ENCODE data around the gene PKNOX2. TPM values are rescaled to one million over a fixed set of nuclear protein-coding genes. Genes with fewer than 3 reads are reported as not detected.

The PKNOX2 gene
- total RNA-seq, 1 experiment from 2014 or later = not detected

DNA sequence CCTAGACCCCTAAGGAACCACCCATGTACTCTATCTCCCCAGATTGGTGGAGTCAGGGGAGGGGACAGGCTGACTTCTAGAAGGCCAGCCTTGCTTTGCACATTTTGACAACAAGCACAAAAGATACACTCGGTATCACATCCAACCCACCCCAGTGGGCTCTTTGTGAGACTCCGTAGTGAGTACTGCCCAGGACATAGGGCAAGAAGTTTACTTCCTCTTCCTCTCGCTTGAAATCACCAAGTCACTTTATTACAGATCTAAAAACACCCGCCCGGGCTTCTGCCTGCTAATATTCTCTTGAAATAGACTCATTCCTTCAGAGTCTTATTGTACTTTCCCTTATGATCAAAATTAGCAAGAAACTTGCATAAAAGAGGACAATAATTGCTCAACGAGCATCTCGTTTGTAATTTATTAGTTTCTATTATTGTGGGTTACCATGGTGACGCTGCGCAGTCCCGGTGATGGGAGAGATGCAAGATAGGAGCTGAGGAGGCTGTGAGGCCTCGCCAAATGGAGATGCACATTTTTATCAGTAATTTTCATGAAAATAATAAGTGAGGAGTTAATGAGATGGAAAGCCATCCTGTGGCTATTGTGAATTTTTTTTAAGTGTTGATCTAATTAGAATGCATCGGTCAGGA, 234.6 kb downstream of the PKNOX2 start:
- TF ChIP-seq, protein P1, sequence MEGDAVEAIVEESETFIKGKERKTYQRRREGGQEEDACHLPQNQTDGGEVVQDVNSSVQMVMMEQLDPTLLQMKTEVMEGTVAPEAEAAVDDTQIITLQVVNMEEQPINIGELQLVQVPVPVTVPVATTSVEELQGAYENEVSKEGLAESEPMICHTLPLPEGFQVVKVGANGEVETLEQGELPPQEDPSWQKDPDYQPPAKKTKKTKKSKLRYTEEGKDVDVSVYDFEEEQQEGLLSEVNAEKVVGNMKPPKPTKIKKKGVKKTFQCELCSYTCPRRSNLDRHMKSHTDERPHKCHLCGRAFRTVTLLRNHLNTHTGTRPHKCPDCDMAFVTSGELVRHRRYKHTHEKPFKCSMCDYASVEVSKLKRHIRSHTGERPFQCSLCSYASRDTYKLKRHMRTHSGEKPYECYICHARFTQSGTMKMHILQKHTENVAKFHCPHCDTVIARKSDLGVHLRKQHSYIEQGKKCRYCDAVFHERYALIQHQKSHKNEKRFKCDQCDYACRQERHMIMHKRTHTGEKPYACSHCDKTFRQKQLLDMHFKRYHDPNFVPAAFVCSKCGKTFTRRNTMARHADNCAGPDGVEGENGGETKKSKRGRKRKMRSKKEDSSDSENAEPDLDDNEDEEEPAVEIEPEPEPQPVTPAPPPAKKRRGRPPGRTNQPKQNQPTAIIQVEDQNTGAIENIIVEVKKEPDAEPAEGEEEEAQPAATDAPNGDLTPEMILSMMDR (IDR thresholded peaks at IDR 0.05; ENCODE audit: unreplicated experiment) = no peak
- Mint-ChIP-seq H3K4me1 (ENCODE audit: low read depth, unreplicated experiment) (no peaks in the 10 kb centered on the region), H3K4me3 (ENCODE audit: low read depth, unreplicated experiment) (no peak overlapping the region), H3K27ac (ENCODE audit: unreplicated experiment) (no peak overlapping the region), H3K36me3 (ENCODE audit: insufficient read depth, unreplicated experiment) (no peaks in the 10 kb centered on the region), H3K9me3 (ENCODE audit: low read depth, unreplicated experiment) (no peaks in the 10 kb centered on the region), H3K27me3 (ENCODE audit: unreplicated experiment) (peaks cover 99% of the 10 kb centered on the region)
- no TSS peak for BruUV-seq (replicated peaks)
- intact Hi-C loops (cut with micrococcal nuclease; ENCODE audit: unreplicated experiment) = loop anchor here (5.0 kb wide), 1 partner anchor 232 kb away; no protein-coding TSS in a partner anchor
- CTCF ChIA-PET = no interaction called here
- DNase-seq = no peak

DNA sequence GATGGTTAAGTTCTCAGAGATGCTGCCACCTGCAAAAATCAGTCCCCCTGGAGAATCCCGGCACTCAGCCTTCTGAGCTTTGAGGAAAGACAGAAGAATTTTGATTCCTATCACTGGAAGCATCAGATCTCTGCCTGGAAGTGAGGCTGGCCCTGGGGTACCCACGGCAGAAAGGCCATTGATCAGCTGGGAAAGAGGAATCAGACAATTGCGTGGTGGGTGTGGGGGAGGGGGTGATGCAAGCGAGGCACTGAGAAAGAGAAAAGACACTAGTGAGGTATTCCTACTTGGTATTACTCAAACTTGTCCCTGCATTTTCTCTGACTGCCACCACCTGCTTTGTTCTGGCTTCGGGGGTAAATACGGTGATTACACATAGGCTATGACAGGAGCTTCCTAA, 235.4 kb downstream of the PKNOX2 start:
- intact Hi-C loops (cut with micrococcal nuclease; ENCODE audit: unreplicated experiment) = loop anchor here (5.0 to 10.0 kb wide), 2 partner anchors 233 to 305 kb away; no protein-coding TSS in a partner anchor
- CTCF ChIA-PET = no interaction called here
- Mint-ChIP-seq H3K9me3 (ENCODE audit: low read depth, unreplicated experiment) (no peaks in the 10 kb centered on the region), H3K4me1 (ENCODE audit: low read depth, unreplicated experiment) (no peaks in the 10 kb centered on the region), H3K27me3 (ENCODE audit: unreplicated experiment) (peaks cover 100% of the 10 kb centered on the region), H3K4me3 (ENCODE audit: low read depth, unreplicated experiment) (no peak overlapping the region), H3K36me3 (ENCODE audit: insufficient read depth, unreplicated experiment) (no peaks in the 10 kb centered on the region), H3K27ac (ENCODE audit: unreplicated experiment) (no peak overlapping the region)
- DNase-seq = no peak
- TF ChIP-seq, protein P1 (IDR thresholded peaks at IDR 0.05; ENCODE audit: unreplicated experiment) = no peak
- no TSS peak for BruUV-seq (replicated peaks)

DNA sequence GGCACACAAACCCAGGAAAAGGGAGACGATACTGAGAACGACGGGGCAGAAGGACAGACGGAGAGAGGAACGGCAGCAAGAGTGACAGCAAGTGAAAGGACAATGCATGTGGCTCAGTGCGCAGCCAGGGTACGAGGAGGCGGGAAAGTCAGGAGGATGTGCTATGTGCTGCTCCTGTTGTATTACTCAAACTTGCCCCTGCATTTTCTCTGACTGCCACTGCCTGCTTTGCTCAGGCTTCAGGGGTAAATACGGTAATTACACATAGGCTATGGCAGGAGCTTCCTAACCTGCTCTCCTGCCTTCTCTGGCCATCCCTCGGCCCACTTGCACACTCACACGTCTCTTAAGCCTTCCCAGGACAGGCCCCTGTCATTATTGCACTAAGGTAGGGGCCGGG, 236.7 kb downstream of the PKNOX2 start:
- Mint-ChIP-seq H3K27ac (ENCODE audit: unreplicated experiment) (no peak overlapping the region), H3K27me3 (ENCODE audit: unreplicated experiment) (peaks cover 100% of the 10 kb centered on the region), H3K4me3 (ENCODE audit: low read depth, unreplicated experiment) (no peak overlapping the region), H3K36me3 (ENCODE audit: insufficient read depth, unreplicated experiment) (no peaks in the 10 kb centered on the region), H3K9me3 (ENCODE audit: low read depth, unreplicated experiment) (no peaks in the 10 kb centered on the region), H3K4me1 (ENCODE audit: low read depth, unreplicated experiment) (no peaks in the 10 kb centered on the region)
- TF ChIP-seq, protein P1 (IDR thresholded peaks at IDR 0.05; ENCODE audit: unreplicated experiment) = no peak
- CTCF ChIA-PET = interaction anchor here (1.2 kb wide), 1 partner anchor 54 kb away, joined by 3 read pairs; no protein-coding TSS in a partner anchor
- DNase-seq = no peak
- intact Hi-C loops (cut with micrococcal nuclease; ENCODE audit: unreplicated experiment) = loop anchor here (10.0 kb wide), 1 partner anchor 306 kb away; no protein-coding TSS in a partner anchor
- no TSS peak for BruUV-seq (replicated peaks)

DNA sequence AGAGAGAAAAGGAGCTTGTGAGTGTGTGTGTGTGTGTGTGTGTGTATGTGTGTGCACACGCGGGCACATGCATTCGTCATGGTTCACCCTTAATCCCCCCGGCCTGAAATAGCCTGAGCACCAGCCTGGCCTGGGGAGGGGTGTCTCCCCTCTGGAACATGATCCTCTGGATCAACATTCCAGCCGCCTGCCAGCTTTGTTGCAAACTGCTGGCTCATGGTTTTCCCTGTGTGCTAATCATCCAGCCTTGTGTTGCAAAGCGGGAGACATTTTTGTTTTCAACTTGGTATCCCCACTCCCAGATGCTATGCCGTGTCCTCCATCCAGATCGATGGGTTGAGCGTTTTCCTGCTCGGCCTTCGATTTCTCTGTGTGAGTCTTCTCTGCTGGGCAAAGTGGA, 237.2 kb downstream of the PKNOX2 start:
- Mint-ChIP-seq H3K4me3 (ENCODE audit: low read depth, unreplicated experiment) (no peak overlapping the region), H3K27ac (ENCODE audit: unreplicated experiment) (no peak overlapping the region), H3K36me3 (ENCODE audit: insufficient read depth, unreplicated experiment) (no peaks in the 10 kb centered on the region), H3K4me1 (ENCODE audit: low read depth, unreplicated experiment) (no peaks in the 10 kb centered on the region), H3K9me3 (ENCODE audit: low read depth, unreplicated experiment) (no peaks in the 10 kb centered on the region), H3K27me3 (ENCODE audit: unreplicated experiment) (peaks cover 100% of the 10 kb centered on the region)
- TF ChIP-seq, protein P1 (IDR thresholded peaks at IDR 0.05; ENCODE audit: unreplicated experiment) = no peak
- no TSS peak for BruUV-seq (replicated peaks)
- no peak for DNase-seq
- CTCF ChIA-PET = interaction anchor here (1.2 kb wide), 1 partner anchor 55 kb away, joined by 3 read pairs; no protein-coding TSS in a partner anchor
- intact Hi-C loops (cut with micrococcal nuclease; ENCODE audit: unreplicated experiment) = loop anchor here (10.0 kb wide), 1 partner anchor 307 kb away; no protein-coding TSS in a partner anchor
